HL-60/S4 treated with phorbol 12-myristate 13-acetate at 8.2 ng/mL for 4 days and 3 days (cell line): ENCODE results near the gene CGREF1.

Source experiments
- in situ Hi-C: fragments of 300-500 bp; cut with MboI; formaldehyde crosslinking; loops from 2 replicates; pipeline ENCODE4 v1.15.0; 2022; ENCODE audit warnings: low sequenced_read_pairs

CGREF1 gene

GRCh38 chr2:27091746-27092695 is 26.9 kb downstream of the CGREF1 start:
- in situ Hi-C loops, result no loop called here

DNA sequence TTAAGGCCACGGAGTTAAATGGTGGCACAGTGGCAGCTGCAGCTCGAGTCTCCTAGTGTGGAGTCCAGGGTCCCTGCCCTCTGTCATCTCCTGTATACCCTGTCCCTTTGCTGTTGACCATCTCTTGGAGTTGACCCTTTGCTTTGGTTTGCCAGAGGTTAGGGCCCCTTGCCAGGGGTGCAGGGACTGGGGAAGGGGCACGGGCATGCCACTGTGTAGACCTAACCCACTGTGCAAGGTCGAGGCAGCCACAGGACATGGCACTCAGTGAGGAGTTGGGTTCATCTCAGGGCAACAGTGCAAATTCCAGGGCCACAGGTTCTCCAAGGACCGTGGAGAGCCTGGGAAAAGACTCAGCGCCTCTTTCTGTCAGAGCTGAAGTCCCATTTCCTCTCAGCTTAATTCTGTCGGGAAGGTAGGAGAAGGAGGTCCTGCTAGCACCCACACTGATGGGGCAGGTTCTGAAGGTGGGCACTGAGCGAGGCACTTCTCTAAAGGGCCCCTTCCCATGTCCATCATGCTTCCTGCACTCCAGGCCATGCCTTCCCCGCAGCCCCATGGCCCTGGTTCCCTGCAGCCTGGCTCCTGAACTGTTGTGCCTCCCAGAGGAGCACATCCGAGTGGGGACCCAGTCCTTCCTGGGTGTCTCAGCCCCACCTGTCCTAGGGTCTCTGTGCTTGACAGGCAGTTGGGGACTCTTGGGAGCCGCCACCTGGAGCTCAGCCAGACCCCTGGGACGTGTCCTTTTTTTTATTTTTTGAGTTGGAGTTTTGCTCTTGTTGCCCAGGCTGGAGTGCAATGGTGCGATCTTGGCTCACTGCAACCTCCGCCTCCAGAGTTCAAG is 29.6 kb downstream of the CGREF1 start:
- in situ Hi-C loops, result no loop called here

DNA sequence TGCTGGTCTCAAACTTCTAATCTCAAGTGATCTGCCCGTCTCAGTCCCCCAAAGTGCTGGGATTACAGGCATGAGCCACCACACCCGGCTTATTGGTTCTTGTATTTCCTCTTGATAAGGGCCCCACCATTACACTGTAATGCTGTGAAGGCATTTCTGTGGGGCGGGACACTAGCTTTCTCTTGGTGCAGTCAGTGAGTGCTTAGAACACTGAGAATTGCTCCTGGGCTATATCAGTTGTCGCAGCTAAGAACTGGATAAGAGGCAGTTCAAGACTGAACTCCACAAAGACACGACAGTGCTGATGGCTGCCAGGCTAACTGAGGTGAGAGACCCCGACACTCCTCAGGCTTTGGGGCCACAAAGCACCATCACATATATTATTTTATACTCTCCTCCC is 30.3 kb downstream of the CGREF1 start:
- in situ Hi-C loops, result no loop called here

- in situ Hi-C loops, result no loop called here
Observed at GRCh38 chr2:27087823-27088410, 31.0 kb downstream of the CGREF1 start.

- in situ Hi-C loops, result no loop called here
Observed at GRCh38 chr2:27086724-27087593, 32.0 kb downstream of the CGREF1 start, which contains the start of gene KHK. TSS of gene KHK (plus strand) at chr2:27086772. CDS start at chr2:27087260, 488 bp downstream.

- in situ Hi-C loops, result no loop called here
Observed at GRCh38 chr2:27086090-27086723, 32.7 kb downstream of the CGREF1 start.

- in situ Hi-C loops, result no loop called here
Observed at GRCh38 chr2:27085673-27086089, 33.2 kb downstream of the CGREF1 start.

- in situ Hi-C loops, result no loop called here
Observed at GRCh38 chr2:27085062-27085672, 33.8 kb downstream of the CGREF1 start.

DNA sequence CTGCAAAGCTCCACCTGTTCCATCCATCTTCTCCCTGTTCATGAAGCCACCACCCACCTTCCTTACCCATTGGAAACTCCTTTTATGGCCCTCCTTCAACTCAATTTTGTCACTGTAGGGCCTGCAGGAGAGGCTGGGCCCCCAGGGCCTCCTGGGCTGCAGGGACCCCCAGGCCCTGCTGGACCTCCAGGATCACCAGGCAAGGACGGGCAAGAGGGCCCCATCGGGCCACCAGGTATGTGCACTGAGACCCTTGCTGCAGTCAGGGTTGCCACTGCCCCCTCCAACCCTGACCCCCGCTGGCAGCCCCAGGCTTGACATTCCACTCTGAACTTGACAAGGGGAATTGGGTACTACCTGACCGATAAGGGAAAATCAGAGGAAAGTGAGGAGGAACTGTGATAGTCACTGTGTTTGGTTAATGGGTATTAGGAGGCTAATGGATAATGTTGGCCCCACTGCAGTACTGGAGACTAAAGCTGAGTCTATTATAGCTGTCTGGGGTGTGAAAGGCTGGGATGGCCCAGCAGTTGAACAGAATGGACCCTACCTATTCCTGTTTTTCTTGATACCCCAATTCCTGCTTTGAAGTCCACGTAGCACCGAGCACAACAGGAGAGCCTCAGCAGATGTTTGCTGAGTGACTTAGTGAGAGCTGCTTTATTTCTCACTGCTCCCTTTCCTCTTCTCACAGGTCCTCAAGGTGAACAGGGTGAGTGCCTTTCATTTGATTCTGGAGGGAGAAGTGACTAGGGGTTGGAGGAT is 34.4 kb downstream of the CGREF1 start:
- in situ Hi-C loops, result no loop called here

DNA sequence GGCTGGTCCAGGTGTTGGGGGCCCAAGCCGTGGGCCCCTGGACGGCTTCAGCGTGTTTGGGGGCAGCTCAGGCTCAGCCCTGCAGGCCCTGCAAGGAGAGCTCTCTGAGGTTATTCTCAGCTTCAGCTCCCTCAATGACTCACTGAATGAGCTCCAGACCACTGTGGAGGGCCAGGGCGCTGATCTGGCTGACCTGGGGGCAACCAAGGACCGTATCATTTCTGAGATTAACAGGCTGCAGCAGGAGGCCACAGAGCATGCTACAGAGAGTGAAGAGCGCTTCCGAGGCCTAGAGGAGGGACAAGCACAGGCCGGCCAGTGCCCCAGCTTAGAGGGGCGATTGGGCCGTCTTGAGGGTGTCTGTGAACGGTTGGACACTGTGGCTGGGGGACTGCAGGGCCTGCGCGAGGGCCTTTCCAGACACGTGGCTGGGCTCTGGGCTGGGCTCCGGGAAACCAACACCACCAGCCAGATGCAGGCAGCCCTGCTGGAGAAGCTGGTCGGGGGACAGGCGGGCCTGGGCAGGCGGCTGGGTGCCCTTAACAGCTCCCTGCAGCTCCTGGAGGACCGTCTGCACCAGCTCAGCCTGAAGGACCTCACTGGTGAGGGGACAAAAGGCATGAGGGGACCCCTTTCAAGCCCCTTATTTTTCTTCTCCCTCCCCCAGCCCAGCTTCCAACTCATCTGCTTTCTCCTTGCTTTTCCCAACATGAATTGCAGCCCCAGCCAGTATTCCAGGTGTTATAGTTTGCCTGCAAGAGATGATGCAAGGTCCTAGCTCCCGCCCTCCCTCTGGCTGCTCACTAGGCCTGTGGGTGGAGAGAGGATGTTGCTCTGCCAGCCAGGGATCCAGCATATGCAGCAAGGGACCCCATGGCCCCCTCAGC is 35.3 kb downstream of the CGREF1 start:
- in situ Hi-C loops, result no loop called here

- in situ Hi-C loops, result no loop called here
Observed at GRCh38 chr2:27082773-27083409, 36.0 kb downstream of the CGREF1 start.

- in situ Hi-C loops, result no loop called here
Observed at GRCh38 chr2:27081984-27082772, 36.8 kb downstream of the CGREF1 start.

DNA sequence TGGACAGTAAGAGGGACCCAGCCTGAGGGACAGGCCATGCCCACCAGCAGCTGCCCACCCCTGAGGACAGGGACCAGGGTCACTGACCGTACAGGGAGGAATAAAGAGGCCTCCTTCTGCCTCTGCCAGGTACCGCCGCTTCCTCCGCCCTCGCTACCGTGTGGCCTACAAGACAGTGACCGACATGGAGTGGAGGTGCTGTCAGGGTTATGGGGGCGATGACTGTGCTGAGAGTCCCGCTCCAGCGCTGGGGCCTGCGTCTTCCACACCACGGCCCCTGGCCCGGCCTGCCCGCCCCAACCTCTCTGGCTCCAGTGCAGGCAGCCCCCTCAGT is 38.4 kb downstream of the CGREF1 start:
- in situ Hi-C loops, result no loop called here

DNA sequence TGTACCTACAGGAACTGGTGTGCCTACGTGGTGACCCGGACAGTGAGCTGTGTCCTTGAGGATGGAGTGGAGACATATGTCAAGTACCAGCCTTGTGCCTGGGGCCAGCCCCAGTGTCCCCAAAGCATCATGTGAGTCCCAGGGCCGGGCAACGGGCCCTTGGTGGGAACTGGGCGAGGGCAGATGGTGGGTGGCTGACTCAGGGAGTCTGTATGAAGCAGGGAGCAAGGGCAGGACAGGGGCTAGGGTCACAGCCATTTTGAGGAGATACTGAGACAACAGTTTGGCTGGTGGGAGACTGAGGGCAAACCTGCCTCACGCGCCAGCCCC is 38.8 kb downstream of the CGREF1 start:
- in situ Hi-C loops, result no loop called here

GRCh38 chr2:27079233-27080139 is 39.4 kb downstream of the CGREF1 start:
- in situ Hi-C loops, result no loop called here
